Skin epidermis (tissue), 12 donors: ENCODE measurements around the gene FZD10.

Experiments
- H3K27ac ChIP-seq, 21 experiments: fragments of 200-600 bp; sonication (generic) in 11 of 21; one replicate each; pipeline ENCODE4 v1.5.0; 2020; ENCODE audit warnings: mild to moderate bottlenecking in 3 of 21, inconsistent platforms in 2 of 21, moderate library complexity in 2 of 21
- H3K4me3 ChIP-seq, 7 experiments: fragments of 200-600 bp; sonication (generic) in 2 of 7; one replicate each; pipeline ENCODE4 v1.5.0; 2020; ENCODE audit warnings: inconsistent platforms in 2 of 7, mild to moderate bottlenecking in 2 of 7, moderate library complexity in 1 of 7

FZD10 gene

GRCh38 chr12:130198026-130198662 lies 35.9 kb downstream of the FZD10 start:
- Histone ChIP-seq H3K4me3 (no peak overlapping the region), H3K27ac (no peak overlapping the region)

DNA sequence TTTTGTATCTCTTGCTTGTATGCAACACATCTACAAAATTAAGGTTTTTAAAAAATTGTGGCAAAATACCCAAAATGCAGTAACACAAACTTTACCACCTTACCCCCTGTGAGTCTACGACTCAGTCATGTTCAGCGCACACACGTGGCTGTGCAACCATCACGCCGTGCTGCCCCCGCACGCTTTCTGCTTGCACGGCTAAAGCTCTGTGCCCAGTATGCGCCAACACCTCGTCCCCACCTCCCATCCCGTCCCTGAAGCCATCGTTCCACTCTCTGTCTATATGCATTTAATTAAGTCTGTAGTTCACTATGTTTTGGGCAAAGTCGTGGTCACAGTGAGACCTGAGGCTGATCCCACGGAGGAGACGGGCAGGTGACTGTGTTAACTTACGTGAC lies 36.4 kb downstream of the FZD10 start:
- Histone ChIP-seq H3K27ac (no peak overlapping the region), H3K4me3 (no peak overlapping the region)

- Histone ChIP-seq H3K4me3 (no peak overlapping the region), H3K27ac (no peak overlapping the region)
These were observed 37.5 kb downstream of the FZD10 start for GRCh38 chr12:130199581-130200390.

- H3K4me3 ChIP-seq, result no peak overlapping the region
- no peak overlapping the region for H3K27ac ChIP-seq
These were observed 38.2 kb downstream of the FZD10 start for GRCh38 chr12:130200445-130200844.

DNA sequence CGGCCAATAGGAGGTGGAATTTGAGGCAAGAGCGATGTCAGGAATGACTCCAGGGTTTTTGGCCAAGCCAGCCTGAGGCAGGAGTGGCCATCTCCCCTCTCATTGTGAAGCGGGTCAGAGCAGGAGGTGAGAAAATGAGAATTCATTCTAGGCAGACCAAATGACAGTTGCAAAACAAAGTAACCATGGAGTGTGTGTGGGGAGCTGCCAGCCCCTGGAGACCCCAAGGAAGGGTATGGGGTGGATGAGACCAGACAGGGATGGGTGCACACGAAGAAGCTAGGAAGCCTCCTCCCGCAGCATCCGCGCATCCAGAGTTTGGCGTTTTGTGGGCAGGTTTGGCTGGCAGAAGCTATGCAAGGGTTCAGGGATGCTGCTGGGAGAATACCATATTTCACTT lies 38.8 kb downstream of the FZD10 start:
- H3K4me3 ChIP-seq, result no peak overlapping the region

GRCh38 chr12:130202201-130202600 lies 39.9 kb downstream of the FZD10 start:
- no peak overlapping the region for H3K27ac ChIP-seq
- H3K4me3 ChIP-seq, result no peak overlapping the region

More for the DNA sequence above, 38.8 kb downstream of the FZD10 start:
- no peak overlapping the region for H3K27ac ChIP-seq

DNA sequence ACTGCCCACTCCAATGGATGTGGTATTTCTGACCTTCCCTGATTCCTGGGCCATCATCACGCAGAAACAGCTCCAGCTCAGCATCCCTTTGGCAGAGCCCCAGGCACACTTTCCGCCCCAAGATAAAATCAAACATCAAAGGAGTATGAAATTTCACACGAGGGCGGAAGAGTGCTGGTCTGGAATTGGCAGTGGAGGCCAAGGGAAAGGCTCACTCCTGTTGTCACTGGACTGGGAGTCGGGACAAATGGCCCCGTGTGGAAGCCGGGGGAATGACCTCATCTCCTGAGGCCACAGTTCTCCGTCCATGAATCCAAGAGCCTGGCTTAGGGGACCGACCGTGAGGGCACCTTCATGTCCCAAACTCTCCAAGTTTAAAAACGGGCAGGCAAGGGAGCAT lies 40.9 kb downstream of the FZD10 start:
- Histone ChIP-seq H3K4me3 (no peak overlapping the region), H3K27ac (no peak overlapping the region)

DNA sequence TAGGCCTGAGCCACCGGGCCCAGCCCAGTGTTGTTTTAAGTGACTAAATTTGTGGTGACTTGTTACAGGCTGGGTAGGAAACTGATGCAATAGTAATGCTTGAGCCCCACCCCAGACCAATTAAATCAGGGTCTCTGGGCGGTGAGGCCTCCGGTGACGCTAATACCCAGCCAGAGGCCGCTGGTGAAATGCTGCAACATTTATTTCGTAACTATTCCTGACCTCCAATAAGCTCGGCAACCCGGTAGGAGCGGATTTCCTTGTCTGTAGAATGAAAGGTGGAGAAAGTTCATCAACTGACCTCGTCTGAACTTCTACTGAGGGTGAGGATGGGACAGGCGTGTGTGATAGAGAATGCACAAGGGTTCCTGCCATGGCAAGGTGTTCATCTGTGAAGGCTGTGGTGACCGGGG lies 42.3 kb downstream of the FZD10 start:
- no peak overlapping the region for H3K27ac ChIP-seq
- no peak overlapping the region for H3K4me3 ChIP-seq

DNA sequence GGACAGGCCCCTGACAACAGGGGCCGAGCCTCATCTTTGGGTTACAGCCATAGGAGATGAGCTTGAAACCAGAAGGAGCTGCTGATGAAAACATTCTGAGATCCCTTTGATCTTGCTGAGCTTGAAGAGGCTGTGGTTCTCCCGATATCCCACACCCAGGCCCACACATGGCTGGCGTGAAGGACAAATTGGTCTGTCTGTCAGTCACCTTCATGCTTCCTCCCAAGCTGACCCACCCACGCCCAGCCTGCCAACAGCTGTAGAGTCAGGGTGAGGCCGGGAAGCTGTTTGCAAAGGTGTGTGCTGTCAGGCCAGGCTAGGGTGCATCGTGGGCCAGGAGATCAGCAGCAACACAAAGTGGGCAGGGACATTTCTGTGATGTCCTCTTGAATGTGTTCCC lies 43.2 kb downstream of the FZD10 start:
- H3K4me3 ChIP-seq, result no peak overlapping the region
- no peak overlapping the region for H3K27ac ChIP-seq

GRCh38 chr12:130212384-130212989 lies 50.2 kb downstream of the FZD10 start:
- Histone ChIP-seq H3K4me3 (no peak overlapping the region), H3K27ac (peak overlapping the region in 4 of 21 experiments; percentile 3 to 41 (median 10))

DNA sequence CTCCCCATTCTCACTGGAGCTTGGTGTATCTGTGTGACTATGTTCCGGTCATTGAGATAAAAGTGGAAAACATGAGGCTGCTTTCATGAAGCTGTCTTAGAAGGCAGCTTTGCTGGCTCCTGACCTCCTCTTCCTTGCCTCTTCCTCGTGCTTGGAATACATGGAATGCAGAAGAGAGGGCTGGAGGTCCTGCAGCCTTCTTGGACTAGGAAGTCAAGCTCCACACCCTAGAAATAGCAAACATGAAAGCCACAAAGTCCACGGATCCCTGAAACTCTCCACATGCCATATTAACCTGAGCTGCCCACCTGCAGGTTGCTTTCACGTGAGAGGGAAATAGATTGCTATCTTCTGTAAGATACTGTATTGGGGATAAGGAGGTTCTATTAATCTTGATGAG lies 51.0 kb downstream of the FZD10 start:
- Histone ChIP-seq H3K4me3 (no peak overlapping the region), H3K27ac (peak overlapping the region in 2 of 21 experiments; percentile 3 to 41)

DNA sequence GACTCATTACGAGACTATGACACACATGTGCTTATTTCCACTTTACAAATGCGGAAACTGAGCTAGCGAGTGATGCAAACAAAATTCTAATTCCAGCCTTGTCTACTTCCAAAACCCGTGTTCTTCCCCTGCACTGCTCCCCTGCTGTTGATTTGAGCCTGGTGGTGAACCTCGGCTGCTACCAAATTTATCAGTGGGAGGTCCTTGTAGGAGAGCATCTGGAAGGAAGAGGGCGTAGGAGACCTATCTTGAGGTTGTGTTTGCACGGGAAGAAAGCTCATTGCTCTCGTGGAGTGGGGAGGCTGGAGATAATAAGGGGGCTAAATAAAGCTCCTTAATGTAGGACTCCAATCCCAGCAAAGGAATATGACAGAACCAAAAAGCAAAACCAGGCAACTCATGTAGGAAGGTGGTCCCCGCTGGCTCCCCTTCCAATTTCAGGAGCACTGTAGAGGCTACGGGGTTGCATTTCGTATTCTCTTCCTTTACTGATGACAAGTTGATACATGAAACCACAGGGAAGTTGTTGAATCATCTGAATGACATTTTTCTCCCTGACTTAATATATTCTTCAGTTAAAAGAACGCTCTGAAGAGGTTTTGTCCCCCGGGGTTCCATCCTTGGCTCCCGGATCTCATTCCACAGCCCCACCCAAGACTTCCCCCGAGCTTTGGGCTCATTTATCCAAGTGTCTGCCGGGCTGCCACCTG lies 52.6 kb downstream of the FZD10 start:
- Histone ChIP-seq H3K4me3 (no peak overlapping the region), H3K27ac (peak overlapping the region in 3 of 21 experiments; percentile 8 to 42 (median 39))
